SU-DHL-6 (cell line): Measurements from ENCODE around the gene NPHP4.

Source experiments
- EZH2phosphoT487 ChIP-seq: fragments of 200-600 bp; sonication (generic), shearing (Covaris generic); conservative IDR thresholded peaks from 2 replicates; pipeline ENCODE4 v1.6.1; 2018; ENCODE audit warnings: mild to moderate bottlenecking, antibody characterized with exemption, low read length, moderate library complexity, mixed read lengths
- TF ChIP-seq, protein P1 (sequence below): fragments of 200-600 bp; sonication (generic); IDR thresholded peaks from one replicate; pipeline ENCODE4 v1.5.1; 2017; ENCODE audit warnings: antibody characterized with exemption, mild to moderate bottlenecking, low read length, moderate library complexity; ENCODE audit not compliant: insufficient read depth, poor library complexity, severe bottlenecking

DNA sequence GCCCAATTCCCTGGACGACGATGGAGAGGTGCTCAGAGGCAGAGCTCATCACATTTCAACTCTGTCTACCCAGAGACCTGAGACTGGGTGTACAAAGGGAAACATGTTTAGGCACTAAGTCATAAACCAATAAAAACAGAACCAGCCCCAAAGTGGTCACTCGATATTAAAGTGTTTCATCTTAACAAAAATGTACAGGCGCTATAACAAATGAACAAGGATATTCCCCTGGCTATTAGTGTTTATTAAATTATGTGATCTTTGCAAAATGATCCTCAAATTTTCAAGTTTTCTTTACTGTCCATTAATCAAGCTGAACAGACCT, 43.6 kb downstream of the NPHP4 start:
- no peak for TF ChIP-seq EZH2phosphoT487
- TF ChIP-seq, protein P1, sequence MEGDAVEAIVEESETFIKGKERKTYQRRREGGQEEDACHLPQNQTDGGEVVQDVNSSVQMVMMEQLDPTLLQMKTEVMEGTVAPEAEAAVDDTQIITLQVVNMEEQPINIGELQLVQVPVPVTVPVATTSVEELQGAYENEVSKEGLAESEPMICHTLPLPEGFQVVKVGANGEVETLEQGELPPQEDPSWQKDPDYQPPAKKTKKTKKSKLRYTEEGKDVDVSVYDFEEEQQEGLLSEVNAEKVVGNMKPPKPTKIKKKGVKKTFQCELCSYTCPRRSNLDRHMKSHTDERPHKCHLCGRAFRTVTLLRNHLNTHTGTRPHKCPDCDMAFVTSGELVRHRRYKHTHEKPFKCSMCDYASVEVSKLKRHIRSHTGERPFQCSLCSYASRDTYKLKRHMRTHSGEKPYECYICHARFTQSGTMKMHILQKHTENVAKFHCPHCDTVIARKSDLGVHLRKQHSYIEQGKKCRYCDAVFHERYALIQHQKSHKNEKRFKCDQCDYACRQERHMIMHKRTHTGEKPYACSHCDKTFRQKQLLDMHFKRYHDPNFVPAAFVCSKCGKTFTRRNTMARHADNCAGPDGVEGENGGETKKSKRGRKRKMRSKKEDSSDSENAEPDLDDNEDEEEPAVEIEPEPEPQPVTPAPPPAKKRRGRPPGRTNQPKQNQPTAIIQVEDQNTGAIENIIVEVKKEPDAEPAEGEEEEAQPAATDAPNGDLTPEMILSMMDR = no peak
